GM18519 (cell line): ENCODE measurements around the gene CLEC4D.
"Not testable (repeated sequence)": the region's sequence is repeated elsewhere in the genome, so short reads cannot be mapped to it uniquely, and the experiment has no call there.

ENCODE experiments used
- ATAC-seq: cut with Tn5 transposase; IDR thresholded peaks from one replicate; pipeline ENCODE4 v1.9.1; 2021; ENCODE audit warnings: mild to moderate bottlenecking, moderate library complexity; ENCODE audit not compliant: unreplicated experiment, low FRiP score

CLEC4D gene

DNA sequence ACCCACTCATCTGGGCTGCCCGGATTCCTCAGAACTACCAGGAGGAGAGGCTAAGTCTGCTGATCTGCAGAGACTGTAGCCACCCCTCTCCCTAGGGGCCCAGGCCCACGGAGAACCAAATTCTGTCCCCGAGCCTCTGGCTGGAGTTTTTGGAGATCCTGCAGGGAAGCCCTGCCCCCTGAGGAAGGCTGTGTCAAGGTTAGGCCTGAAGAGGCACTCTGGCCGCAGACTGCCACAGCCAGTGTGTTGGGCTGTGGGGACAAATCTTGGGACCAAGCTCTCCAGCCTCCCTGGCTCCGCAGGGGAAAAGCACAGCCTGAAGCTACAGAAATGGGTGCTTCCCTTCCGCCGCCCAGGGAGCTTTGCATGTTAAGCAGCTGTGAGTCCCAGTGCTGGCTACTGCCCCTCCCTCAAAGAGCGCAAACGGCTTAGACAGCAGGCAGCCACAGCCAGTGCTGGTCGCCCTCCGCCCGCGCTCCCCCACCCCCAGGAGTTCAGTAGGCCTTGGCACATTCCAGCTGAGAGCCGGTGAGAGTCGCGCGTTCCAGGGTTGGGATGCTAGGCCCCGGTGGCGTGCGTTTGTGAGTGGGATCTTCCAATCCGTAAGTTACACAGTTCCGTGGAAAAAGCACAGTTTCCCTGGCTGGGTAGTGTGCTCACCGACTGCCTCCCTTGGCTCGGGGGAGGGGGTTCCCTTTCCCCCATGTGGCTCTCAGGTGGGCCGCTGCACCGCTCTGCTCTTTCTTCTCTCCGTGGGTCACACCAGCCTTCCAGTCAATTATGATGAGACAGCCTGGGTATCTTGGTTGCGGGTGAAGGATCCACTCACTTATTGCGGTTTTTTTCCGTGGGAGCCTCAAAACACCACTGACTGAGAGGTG lies 14.2 kb downstream of the CLEC4D start:
- no peak for ATAC-seq

- no peak for ATAC-seq
These were observed 18.7 kb downstream of the CLEC4D start for GRCh38 chr12:8532045-8532444.

DNA sequence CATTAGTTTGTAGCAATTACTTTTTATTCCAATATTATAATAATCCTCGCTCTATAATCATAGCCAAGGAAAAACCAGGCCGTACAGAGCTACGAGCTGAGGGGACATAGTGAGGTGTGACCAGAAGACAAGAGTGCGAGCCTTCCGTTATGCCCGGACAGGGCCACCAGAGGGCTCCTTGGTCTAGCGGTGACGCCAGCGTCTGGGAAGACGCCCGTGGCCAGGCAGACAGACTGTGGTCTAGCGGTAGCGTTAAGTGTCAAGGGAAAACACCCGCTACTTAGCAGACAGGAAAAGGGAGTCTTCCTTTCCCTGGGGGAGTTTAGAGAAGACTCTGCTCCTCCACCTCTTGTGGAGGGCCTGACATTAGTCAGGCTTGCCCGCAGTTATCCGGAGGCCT lies 24.5 kb downstream of the CLEC4D start:
- not testable (repeated sequence) for ATAC-seq

- ATAC-seq = not testable (repeated sequence)
These were observed 27.5 kb downstream of the CLEC4D start, which contains the start of gene CLEC4E for GRCh38 chr12:8540831-8541230. Gene CLEC4E (minus strand): TSS chr12:8540905. CDS start chr12:8540797, 108 bp downstream.

DNA sequence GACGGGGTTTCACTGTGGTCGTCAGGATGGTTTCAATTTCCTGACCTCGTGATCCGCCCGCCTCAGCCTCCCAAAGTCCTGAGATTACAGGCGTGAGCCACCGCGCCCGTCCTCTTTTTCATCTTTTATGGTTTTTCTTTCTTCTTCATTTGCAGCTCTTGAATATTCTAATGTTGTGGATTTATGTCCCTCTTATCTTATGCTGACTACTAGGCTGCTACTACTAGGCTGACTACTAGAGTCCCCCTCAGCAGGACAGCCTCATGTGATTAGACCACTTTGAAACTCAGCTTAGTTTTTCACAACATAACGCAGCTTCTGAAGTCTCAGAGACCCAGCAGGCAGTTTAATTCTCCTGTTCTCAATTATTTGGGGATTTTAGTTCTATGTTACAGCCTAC lies 28.3 kb downstream of the CLEC4D start:
- no peak for ATAC-seq

GRCh38 chr12:8544295-8544694 lies 31.0 kb downstream of the CLEC4D start:
- peak; percentile 46 for ATAC-seq

DNA sequence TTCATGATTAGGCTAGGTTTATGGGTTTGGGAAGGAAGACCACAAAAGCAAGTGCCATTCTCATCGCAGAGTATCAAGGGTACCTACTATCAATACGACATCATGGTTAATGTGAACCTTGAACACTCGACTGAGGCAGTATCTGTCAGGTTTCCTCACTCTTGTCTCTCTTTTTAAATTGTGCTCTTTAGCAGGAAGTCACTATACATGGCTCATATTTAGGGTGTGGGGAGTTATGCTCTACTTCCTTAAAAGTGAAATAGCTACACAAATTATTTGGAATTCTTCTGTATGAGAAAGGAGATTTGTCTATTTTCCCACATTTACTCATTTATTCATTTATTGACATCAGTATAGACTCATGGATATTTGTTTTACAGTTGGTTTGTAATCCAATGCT lies 33.3 kb downstream of the CLEC4D start:
- no peak for ATAC-seq

GRCh38 chr12:8547645-8548044 lies 34.3 kb downstream of the CLEC4D start:
- ATAC-seq = no peak

DNA sequence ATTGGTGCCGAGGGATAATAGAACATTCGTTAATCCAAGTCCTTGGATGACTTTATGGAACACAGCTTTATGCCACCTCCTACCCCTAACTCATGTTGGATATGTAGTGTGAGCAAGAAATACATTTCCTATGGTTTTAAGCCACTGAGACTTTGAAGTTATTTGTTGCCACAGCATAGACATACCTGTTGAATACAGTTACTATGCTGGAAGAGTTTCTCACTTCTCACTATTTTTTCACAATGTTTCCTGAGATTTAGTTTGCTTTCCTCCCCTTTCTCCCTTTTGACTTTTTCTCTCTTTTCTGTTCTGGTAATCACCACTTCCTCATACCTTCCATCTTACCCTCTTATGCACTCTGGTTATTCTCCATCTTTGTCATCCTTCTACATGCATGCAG lies 34.9 kb downstream of the CLEC4D start:
- ATAC-seq = no peak

DNA sequence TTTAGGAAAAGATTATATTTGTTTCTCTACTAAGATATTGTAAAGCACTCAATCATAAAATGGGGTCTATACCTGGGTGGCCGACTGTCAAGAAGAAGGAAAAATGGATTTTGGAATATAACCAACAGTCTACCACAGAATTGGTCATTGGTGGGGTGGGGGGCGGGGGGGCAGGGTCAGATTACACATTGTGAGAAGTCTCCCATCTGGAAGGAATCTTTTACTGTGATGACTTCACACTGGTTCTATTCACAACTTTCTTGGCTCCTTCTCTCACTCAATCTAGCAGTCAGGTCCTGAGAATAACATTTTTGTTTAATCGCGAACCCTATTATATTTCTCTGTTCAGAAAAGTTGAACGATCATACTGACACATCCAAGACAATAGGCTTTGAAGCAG lies 36.1 kb downstream of the CLEC4D start:
- no peak for ATAC-seq

GRCh38 chr12:8553088-8553627 lies 39.9 kb downstream of the CLEC4D start:
- no peak for ATAC-seq

DNA sequence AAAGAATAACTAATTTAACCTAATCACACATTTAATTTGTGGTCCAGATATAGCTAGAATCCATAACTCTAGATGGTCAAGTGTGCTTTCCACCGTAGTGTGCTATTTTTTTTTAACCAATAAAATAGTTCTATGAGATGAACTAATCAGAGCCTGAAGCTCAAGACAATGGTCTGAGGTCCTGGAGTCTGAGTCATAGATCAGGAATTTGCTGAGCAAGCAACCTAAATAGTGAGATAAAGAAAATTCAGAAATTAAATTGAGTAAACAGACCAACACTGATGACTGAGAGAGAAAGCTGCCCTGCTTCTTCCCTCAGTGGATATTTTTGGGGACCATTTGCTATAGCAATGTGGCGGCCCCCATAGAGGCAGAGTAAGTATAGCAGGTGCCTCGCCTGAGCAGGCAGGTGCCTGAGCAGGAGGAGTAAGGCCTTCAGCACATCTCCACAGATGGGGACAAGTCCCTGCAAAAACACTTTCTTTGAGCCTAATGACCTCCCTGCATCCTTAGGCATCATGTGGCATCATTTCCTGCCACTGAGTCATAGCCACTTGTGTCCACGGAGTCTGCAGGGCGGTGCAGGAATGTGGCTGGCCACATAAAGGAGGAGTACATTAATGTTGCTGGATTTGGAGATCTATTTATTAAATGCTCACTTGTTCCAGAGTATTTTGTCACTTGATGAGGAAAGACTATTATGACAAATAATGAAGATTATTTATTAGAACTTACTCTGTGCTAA lies 41.3 kb downstream of the CLEC4D start:
- no peak for ATAC-seq

DNA sequence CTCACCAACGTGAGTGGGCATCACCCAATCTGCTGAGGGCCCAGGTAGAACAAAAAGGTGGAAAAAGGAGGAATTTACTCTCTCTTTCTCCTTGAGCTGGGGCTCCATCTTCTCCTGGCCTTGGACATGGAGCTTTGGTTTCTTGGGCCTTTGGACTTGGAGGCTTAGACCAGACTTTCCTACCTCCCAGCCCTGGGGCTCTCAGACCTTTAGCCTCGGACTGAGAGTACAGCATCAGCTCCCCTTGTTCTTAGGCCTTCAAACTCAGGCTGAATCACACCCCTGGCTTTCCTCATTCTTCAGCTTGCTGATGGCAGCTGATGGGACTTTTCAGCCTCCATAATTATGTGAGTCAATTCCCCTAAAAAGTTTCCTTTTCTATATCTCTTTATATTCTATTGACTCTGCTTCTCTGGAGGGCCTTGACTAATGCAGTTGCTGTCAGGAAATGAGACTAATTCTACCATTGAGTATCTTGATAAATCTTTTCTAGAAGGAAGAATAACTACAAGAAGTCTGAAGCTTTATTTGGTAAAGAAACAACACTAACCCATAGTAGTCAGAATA lies 43.3 kb downstream of the CLEC4D start:
- ATAC-seq = no peak

DNA sequence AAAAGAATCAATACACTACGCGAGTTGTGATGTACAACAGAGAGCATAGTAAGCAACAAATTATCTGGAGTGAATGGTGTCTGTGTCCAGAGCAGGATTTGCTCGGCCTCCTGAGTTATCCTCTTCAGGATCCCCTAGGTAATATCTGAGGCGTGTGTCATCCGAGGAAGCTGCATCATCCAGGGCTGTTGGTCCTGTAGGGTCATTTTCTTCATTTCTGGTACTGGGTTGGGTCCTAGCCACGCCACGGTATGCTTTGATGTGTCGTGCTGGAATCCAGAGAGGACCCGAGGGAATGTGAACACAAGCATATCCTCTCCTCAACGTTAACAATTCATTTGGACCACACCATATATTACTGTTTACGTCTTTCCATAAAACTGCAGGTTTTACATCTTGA lies 46.4 kb downstream of the CLEC4D start:
- ATAC-seq = no peak

GRCh38 chr12:8561011-8561410 lies 47.7 kb downstream of the CLEC4D start:
- no peak for ATAC-seq

DNA sequence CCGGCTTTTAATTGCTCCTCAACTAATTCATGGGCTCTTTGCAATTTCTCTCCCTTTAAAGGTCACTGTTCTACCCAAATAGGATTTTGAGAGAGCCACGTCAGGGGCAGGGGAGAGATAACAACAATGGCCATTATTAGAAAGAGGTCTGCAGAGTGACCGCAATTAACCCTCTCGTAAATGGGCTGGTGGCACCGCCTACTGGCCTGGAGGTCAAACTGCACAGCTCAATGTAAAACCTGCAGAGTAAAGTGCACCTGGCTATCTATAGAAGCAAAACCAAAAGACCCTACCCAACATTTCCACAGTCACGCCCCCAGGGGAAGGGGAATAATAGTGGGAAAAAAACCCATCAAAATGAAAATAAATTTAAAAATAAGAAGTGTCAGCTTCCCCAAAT lies 49.0 kb downstream of the CLEC4D start:
- no peak for ATAC-seq

DNA sequence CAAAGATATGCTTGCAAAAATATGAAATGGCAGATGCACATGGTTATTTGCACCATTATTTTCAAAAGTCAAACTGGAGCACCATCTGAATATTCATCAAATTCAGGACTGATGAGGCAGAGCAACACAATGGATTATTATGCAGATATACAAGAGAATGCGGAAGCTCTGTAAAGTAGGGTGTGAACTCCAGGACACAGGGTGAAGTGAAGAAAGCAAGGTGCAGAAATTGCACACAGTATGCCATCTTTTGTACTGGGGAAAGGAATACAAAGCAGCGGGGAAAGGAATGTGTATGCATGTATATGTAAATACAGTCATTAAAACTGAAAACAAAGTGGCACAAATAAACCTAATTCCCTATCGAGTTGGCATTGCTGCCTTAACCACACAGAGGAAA lies 50.1 kb downstream of the CLEC4D start:
- no peak for ATAC-seq

GRCh38 chr12:8564656-8565055 lies 51.4 kb downstream of the CLEC4D start:
- ATAC-seq = no peak

DNA sequence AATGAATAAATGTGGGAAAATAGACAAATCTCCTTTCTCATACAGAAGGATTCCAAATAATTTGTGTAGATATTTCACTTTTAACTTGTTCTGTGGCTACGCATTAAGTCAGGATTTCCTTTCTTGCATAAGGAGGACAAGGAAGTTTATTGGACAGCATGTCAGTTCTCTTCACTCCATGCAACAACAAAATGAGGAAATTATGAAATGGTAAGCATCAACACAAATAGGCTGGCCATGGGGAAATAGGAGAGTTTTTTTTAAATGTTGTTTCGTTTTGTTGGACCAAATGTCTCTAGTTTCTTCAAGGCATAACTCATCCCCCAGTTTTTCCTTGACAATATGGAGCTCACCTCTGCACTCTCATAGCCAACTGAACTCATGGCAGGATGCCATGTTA lies 52.7 kb downstream of the CLEC4D start:
- ATAC-seq = not testable (repeated sequence)

- no peak for ATAC-seq
These were observed 53.2 kb downstream of the CLEC4D start for GRCh38 chr12:8566525-8566924.
